Embryonic facial prominence (tissue), 1 donor: ENCODE data around the gene KAT7.
A peak's percentile ranks its signal among the peaks of the same experiment; 100 is the strongest.
"Not testable (repeated sequence)": the region's sequence is repeated elsewhere in the genome, so short reads cannot be mapped to it uniquely, and the experiment has no call there.

Experiments
- DNase-seq: peaks from one replicate; pipeline ENCODE4 v3.0.0-alpha.2; 2016; ENCODE audit errors: extremely low spot score

Gene KAT7

DNA sequence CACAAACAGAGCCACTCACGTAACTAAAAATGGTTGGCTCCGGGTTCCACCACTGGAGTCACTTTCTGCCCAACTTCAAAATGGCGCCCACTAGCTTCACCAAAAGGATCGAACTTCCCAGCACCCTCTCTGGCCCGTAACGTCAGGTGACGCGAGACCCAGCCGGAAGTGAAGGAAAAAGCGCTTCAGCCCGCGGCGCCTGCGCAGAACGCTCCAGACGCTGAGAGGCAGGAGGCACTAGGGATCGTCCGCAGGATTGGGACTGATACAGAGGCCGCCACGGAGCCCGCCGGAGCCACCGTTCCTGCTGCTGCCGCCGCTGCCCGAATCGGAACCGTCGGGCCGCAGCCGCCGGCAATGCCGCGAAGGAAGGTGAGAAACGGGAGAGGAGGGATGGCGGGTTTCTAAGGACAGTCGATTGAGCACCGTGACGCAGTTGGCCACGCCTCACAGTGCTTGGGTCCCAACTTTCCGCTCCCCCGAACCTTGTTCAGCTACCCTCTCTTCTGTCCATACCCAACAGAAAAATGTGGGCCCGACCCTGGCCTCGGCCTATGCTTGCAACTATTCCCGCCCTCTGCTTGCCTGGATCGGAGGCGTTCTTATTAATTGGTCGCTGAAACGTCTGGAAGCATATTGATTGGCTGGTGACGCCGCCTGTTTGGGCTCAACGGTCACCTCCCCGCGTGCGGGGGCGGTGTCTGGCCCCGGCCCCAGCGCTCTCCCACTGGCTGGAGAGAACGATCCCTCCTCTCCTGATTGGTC is at the start of gene KAT7:
TSS of gene KAT7 (plus strand) at position 204 of the 765 bp plus-strand sequence. CDS start at position 358, 154 bp downstream.
- DNase-seq = peak; percentile 99

GRCh38 chr17:49739641-49740271 is 48.7 kb upstream of the KAT7 start:
- no peak for DNase-seq

GRCh38 chr17:49741009-49741691 is 47.3 kb upstream of the KAT7 start:
- DNase-seq = no peak

- DNase-seq = no peak
Observed at GRCh38 chr17:49741692-49742076, 46.8 kb upstream of the KAT7 start.

DNA sequence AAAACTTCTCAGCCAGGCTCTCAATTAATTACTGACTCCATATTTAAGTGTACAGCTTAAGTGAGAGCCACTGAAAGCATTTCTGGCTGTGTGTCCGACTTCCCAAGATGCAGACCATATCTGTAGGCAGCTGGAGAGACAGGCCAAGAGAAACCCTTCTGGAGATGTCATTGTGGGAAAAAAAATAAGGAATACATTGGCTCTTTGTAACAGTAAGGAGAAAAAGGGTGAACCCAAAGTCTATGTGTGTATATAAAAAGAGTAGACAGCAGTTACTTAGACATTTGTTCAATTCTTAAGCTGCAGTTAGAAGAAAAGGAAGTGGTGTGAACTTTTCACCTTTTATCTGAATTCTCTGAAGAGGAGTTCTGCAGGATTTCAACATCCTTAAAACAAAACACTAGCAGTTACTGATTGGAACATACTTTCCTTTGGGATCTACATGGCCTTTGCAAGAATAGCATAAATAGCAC is 46.3 kb upstream of the KAT7 start:
- DNase-seq = no peak

GRCh38 chr17:49745175-49746139 is 43.0 kb upstream of the KAT7 start:
- no peak for DNase-seq

DNA sequence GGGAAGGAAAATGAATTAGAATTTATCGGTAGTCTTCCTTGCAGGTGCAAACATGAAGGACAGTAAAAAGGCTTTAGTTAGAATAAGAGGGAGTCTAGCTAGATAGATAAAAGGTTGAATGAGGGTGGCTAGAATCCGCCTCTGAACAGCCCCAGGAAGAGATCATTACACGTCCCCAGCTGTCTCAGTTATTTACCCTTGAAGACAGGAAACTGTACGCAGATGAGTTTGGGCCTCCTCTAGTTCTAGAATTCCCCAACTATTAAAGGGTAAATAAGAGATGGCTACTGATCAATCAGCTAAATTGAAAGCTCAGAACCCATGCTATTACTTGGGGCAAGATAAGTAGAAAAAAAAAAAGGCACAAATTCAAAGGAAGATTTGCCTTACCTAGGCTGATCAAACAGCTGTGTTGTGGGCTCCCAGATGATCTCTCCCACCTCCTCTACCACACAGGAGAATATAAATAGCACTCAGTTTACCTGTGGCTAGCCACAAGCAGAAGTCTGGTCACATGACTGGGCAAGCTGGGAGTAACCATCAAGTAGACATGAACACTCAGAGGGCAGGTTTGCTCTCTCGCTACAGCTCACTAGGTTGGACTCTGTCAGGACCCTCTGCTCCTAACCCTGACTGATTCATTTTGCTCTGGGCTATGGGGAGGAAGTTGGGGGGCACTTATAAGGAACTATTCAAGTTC is 41.5 kb upstream of the KAT7 start:
- DNase-seq = no peak

DNA sequence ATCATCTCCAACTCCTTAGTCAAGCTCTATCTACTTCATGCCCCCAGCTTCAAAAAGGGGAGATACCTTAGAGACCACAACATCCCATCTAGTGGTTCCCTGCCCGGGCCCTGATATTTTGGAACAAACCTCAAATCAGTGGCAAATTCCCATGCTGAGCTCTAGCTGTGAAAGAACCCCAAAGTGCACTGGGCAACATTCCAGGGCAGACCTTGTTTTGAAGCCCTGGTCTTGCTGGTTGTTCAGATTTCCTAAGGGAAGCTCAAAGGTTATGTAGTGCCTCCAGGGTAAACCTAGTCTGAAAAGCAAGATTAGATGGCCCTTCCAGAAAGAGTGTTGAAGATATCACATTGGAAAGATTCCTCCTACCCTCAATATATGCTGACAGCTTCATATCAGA is 40.8 kb upstream of the KAT7 start:
- DNase-seq = no peak

DNA sequence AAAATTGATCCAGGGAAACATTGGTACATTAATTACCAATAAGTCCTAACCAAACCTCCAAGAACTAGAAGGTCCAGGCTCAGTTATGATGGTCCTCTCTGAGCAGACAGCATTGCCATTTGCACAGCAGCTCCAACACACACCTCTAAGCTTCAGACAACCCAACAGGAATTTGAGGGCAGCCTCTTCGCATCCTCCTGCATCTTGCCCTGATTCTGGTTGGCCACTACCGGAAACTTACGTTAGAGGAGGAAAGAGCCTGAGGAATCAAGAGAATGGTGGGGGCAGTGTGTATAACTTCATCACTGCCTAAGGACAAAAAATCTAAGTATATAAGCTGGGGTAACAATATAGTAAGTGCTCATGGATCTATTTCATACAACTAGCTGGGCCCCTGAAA is 40.3 kb upstream of the KAT7 start:
- no peak for DNase-seq

DNA sequence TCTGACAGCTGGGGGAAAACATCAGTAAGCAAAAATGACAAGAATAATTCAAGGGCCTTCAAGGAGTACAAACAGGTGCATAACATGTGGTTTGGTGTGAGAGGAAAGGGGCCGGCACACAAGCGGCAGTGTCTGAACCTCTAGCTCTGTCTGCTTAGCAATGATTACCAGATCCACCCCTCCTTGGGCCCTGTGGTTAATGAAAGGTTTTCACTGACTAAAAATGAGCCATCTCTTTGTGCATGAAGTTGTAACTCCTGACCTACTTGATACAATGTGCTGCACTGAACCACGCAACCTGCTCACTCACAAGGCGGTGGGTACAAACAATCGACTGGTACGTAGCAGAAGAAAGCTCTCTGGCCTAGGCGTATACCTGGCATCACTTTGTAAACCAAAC is 39.7 kb upstream of the KAT7 start:
- no peak for DNase-seq

- DNase-seq = no peak
Observed at GRCh38 chr17:49749730-49750129, 38.8 kb upstream of the KAT7 start.

GRCh38 chr17:49752508-49752907 is 36.0 kb upstream of the KAT7 start:
- DNase-seq = no peak

DNA sequence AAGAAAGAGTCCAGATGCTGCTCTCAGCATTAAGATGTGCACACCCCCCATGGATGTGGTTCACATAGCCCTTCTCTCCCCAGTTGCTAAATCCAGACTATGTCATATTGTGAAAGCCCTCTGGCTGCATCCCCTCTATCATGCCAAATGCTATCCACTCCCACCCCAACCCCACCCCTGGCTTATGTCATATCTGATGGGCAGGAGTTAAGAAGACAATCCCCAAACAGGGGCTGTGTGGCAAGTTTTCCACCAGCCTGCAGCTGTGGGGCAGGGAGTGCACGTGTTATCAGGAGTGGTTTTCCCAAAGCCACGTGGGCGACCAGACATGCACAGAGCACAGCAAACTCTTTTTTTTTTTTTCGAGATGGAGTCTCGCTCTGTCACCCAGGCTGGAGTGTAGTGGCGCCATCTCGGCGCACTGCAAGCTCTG is 34.5 kb upstream of the KAT7 start:
- no peak for DNase-seq

GRCh38 chr17:49755663-49756283 is 32.7 kb upstream of the KAT7 start:
- DNase-seq = no peak

DNA sequence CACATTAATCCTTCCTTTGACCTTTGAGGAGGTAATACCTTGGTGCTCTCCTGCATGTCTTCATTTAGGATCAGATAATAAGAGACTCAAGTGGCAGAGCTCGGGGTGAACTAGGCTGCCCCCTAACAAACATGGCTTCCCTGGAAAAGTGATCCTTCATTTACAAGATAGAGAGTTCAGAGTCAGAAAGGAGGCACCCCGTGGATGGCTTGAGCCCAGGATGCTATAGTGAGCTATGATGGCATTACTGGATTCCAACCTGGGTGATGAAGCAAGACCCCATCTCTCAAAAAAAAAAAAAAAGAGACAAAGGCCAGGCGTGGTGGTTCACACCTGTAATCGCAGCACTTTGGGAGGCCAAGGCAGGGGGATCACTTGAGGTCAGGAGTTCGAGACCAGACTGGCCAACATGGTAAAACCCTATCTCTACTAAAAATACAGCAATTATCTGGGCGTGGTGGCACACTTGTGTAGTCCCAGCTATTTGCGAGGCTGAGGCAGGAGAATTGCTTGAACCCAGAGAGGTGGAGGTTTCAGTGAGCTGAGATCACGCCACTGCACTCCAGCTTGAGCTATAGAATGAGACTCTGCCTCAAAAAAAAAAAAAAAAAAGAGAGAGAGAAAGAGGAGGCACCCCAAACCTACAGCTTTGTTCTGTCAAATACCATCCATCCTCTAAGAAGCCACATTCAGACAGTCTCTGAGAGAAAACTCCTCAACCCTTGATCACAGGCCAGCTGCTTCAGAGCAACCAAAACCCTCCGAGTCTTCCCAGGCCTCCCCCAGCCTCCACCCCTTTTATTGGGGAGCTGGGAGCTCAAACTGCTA is 31.9 kb upstream of the KAT7 start:
- DNase-seq = no peak

DNA sequence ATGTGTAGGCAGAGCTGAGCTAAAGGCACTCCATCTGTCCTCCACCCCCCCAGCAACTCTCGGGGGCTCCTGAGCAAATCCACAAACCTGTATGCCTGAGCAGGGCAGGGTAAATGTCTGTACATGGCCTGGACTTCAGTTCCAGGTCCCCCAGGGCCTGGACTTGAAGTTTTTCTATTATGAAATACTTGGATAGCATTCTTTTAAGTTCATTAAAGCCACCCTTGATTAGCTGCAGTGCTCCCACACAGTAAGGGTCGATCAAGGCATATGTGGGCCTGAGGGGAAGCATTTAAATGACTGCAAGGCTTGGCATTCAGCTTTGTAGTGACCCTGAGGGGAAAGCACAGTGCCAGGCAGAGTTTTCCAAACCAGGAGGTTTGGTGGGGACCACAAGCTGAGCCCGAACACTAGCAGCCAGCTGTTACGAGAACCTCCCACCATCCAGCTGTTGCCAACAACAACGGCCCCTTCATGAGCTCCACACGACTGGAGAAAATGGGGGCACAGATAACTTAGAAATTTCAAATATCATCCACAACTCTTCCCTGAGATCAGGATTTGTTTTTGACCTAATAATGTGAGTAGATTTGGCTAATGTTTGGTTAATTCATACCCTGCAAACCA is 31.2 kb upstream of the KAT7 start:
- DNase-seq = no peak

GRCh38 chr17:49758464-49759010 is 29.9 kb upstream of the KAT7 start:
- not testable (repeated sequence) for DNase-seq

DNA sequence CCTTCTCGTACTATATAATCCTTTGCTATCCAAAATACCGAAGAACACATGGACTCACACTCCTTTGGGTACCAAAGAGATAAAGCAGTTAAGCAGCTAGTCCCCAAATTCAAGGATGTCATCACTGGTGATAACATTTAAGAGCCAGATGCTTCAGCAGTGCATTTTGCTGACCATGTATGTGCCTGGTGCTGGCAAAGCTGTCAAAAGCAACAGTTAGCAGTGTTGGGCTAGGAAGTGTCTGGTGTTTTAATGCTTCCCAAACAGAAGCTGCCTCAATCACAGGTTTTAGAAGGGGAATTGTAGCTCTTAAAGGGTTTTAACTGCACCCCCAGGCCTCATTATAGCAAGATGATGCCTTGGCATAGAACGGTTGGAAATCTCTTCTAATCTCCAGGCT is 29.3 kb upstream of the KAT7 start:
- DNase-seq = no peak

GRCh38 chr17:49760296-49760695 is 28.2 kb upstream of the KAT7 start:
- no peak for DNase-seq
